IPS-15b (cell line): ENCODE data around the gene TMEM147.

Experiments used
- H3K27me3 ChIP-seq: one replicate; pipeline ENCODE4 v1.6.1; 2013; ENCODE audit warnings: low read length; ENCODE audit not compliant: control insufficient read depth, insufficient read depth
- H3K36me3 ChIP-seq: one replicate; pipeline ENCODE4 v1.6.1; 2013; ENCODE audit warnings: low read length; ENCODE audit not compliant: control insufficient read depth, insufficient read depth
- H3K4me1 ChIP-seq: one replicate; pipeline ENCODE4 v1.6.1; 2013; ENCODE audit warnings: mild to moderate bottlenecking, low read length; ENCODE audit not compliant: control insufficient read depth, insufficient read depth
- H3K4me3 ChIP-seq: one replicate; pipeline ENCODE4 v1.5.1; 2013; ENCODE audit warnings: low read depth, low read length
- H3K9ac ChIP-seq: one replicate; pipeline ENCODE4 v1.6.1; 2013; ENCODE audit warnings: low read depth, mild to moderate bottlenecking, low read length
- H3K9me3 ChIP-seq: one replicate; pipeline ENCODE4 v1.6.1; 2013; ENCODE audit warnings: mild to moderate bottlenecking, low read length; ENCODE audit not compliant: control insufficient read depth, insufficient read depth

TMEM147 gene

GRCh38 chr19:35560271-35560670 lies 14.8 kb downstream of the TMEM147 start:
- H3K9ac ChIP-seq = no peak overlapping the region
- H3K36me3 ChIP-seq = no peaks in the 10 kb centered on the region
- H3K4me3 ChIP-seq = no peak overlapping the region
- H3K9me3 ChIP-seq = no peaks in the 10 kb centered on the region
- H3K27me3 ChIP-seq = peaks cover 39% of the 10 kb centered on the region
- H3K4me1 ChIP-seq = peaks cover 3% of the 10 kb centered on the region

GRCh38 chr19:35560677-35561076 lies 15.3 kb downstream of the TMEM147 start:
- Histone ChIP-seq H3K4me3 (no peak overlapping the region), H3K9me3 (no peaks in the 10 kb centered on the region), H3K9ac (no peak overlapping the region), H3K4me1 (peaks cover 3% of the 10 kb centered on the region), H3K36me3 (no peaks in the 10 kb centered on the region), H3K27me3 (peaks cover 38% of the 10 kb centered on the region)

- Histone ChIP-seq H3K4me1 (peaks cover 3% of the 10 kb centered on the region), H3K4me3 (no peak overlapping the region), H3K9ac (no peak overlapping the region), H3K27me3 (peaks cover 30% of the 10 kb centered on the region), H3K36me3 (no peaks in the 10 kb centered on the region), H3K9me3 (no peaks in the 10 kb centered on the region)
These were observed 16.0 kb downstream of the TMEM147 start for GRCh38 chr19:35561436-35561835.

GRCh38 chr19:35562336-35562735 lies 16.9 kb downstream of the TMEM147 start:
- Histone ChIP-seq H3K4me3 (no peak overlapping the region), H3K36me3 (no peaks in the 10 kb centered on the region), H3K9ac (no peak overlapping the region), H3K27me3 (peaks cover 21% of the 10 kb centered on the region), H3K4me1 (no peaks in the 10 kb centered on the region), H3K9me3 (no peaks in the 10 kb centered on the region)

GRCh38 chr19:35562776-35563175 lies 17.4 kb downstream of the TMEM147 start:
- no peaks in the 10 kb centered on the region for H3K9me3 ChIP-seq
- peaks cover 21% of the 10 kb centered on the region for H3K27me3 ChIP-seq
- H3K4me3 ChIP-seq = no peak overlapping the region
- no peaks in the 10 kb centered on the region for H3K4me1 ChIP-seq
- no peak overlapping the region for H3K9ac ChIP-seq
- H3K36me3 ChIP-seq = no peaks in the 10 kb centered on the region

GRCh38 chr19:35563207-35563829 lies 17.9 kb downstream of the TMEM147 start, which contains the start of gene ATP4A:
TSS of gene ATP4A (minus strand) at chr19:35563658. CDS start at chr19:35563629, 29 bp downstream.
- no peaks in the 10 kb centered on the region for H3K9me3 ChIP-seq
- H3K27me3 ChIP-seq = peaks cover 21% of the 10 kb centered on the region
- H3K36me3 ChIP-seq = no peaks in the 10 kb centered on the region
- H3K4me3 ChIP-seq = no peak within 1 kb of the TSS
- H3K4me1 ChIP-seq = no peaks in the 10 kb centered on the region
- H3K9ac ChIP-seq = no peak within 1 kb of the TSS

GRCh38 chr19:35565016-35565856 lies 19.8 kb downstream of the TMEM147 start:
- no peaks in the 10 kb centered on the region for H3K4me1 ChIP-seq
- no peak overlapping the region for H3K4me3 ChIP-seq
- H3K9me3 ChIP-seq = no peaks in the 10 kb centered on the region
- H3K36me3 ChIP-seq = no peaks in the 10 kb centered on the region
- H3K27me3 ChIP-seq = peaks cover 5% of the 10 kb centered on the region
- H3K9ac ChIP-seq = no peak overlapping the region

GRCh38 chr19:35566738-35567137 lies 21.3 kb downstream of the TMEM147 start:
- Histone ChIP-seq H3K36me3 (no peaks in the 10 kb centered on the region), H3K9me3 (no peaks in the 10 kb centered on the region), H3K27me3 (no peaks in the 10 kb centered on the region), H3K4me3 (no peak overlapping the region), H3K9ac (no peak overlapping the region), H3K4me1 (no peaks in the 10 kb centered on the region)

- no peaks in the 10 kb centered on the region for H3K27me3 ChIP-seq
- H3K36me3 ChIP-seq = no peaks in the 10 kb centered on the region
- no peak overlapping the region for H3K9ac ChIP-seq
- no peaks in the 10 kb centered on the region for H3K9me3 ChIP-seq
- no peak overlapping the region for H3K4me3 ChIP-seq
- H3K4me1 ChIP-seq = no peaks in the 10 kb centered on the region
These were observed 23.9 kb downstream of the TMEM147 start for GRCh38 chr19:35569281-35569781.

- Histone ChIP-seq H3K9me3 (peaks cover 8% of the 10 kb centered on the region), H3K27me3 (no peaks in the 10 kb centered on the region), H3K4me3 (no peak overlapping the region), H3K36me3 (no peaks in the 10 kb centered on the region), H3K9ac (no peak overlapping the region), H3K4me1 (no peaks in the 10 kb centered on the region)
These were observed 26.1 kb downstream of the TMEM147 start for GRCh38 chr19:35571406-35571965.

GRCh38 chr19:35577918-35578317 lies 32.5 kb downstream of the TMEM147 start:
- Histone ChIP-seq H3K4me3 (no peak overlapping the region), H3K4me1 (no peaks in the 10 kb centered on the region), H3K9me3 (peaks cover 10% of the 10 kb centered on the region), H3K36me3 (no peaks in the 10 kb centered on the region), H3K27me3 (no peaks in the 10 kb centered on the region), H3K9ac (no peak overlapping the region)
